Suprapubic skin (tissue), 4 donors: ENCODE data around the gene TMEM181.

Experiments
- CTCF ChIP-seq, 2 donors: fragments of 200-600 bp in 1 of 2; fragments of 450-650 bp in 1 of 2; sonication (generic) in 1 of 2; IDR thresholded peaks; one replicate each; pipeline ENCODE4 v1.5.1; 2016 to 2019; ENCODE audit warnings: antibody characterized with exemption in 2 of 2, mild to moderate bottlenecking in 1 of 2, moderate library complexity in 1 of 2
- EP300 ChIP-seq: sonication (generic); formaldehyde crosslinking; IDR thresholded peaks from one replicate; pipeline ENCODE4 v1.6.1; 2017; ENCODE audit warnings: antibody characterized with exemption
- POLR2A ChIP-seq, 2 donors: fragments of 450-650 bp; IDR thresholded peaks; one replicate each; pipeline ENCODE4 v1.6.1; 2017; ENCODE audit warnings: antibody characterized with exemption in 2 of 2, mild to moderate bottlenecking in 2 of 2, moderate library complexity in 2 of 2
- POLR2AphosphoS5 ChIP-seq, 3 donors: sonication (generic); formaldehyde crosslinking; IDR thresholded peaks; one replicate each; pipeline ENCODE4 v1.6.1; 2017; ENCODE audit warnings: antibody characterized with exemption in 3 of 3

GRCh38 chr6:158524311-158524710 lies 35.6 kb upstream of the TMEM181 start:
- TF ChIP-seq CTCF (IDR thresholded peaks at IDR 0.05), result no peak
- no peak for TF ChIP-seq POLR2A (IDR thresholded peaks at IDR 0.05)
- TF ChIP-seq EP300, result no peak
- no peak for TF ChIP-seq POLR2AphosphoS5 (IDR thresholded peaks at IDR 0.05)
